ENCODE results near the gene FYB2. TPM values are rescaled to one million over a fixed set of nuclear protein-coding genes. Genes with fewer than 3 reads are reported as not detected.

FYB2 gene
- total RNA-seq, 1 experiment from 2014 or later = not detected

DNA sequence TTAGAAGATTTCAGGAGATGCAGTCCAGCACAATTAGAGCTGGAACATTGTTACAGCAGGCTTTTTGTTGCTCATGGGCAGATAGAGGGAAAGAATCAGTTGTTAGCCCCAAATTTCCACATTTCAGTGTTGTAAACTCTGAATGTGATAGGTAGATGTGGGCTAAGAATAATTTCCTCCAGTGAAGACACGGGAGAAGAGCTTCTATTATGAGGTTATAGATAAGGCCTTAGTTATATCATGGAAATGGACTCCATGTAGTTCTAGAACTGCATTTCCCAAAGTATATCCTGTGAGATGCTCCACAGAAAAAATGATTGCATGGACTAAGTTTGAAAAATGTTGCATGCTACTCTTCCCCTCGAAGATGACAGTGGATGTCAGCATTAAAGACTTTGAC, 109.2 kb downstream of the FYB2 start (continued):
- TF ChIP-seq EGR1 (IDR thresholded peaks at IDR 0.05; ENCODE audit: low read depth) (no peak), SIN3A (IDR thresholded peaks at IDR 0.05; ENCODE audit: low read depth) (no peak), CBX3 (IDR thresholded peaks at IDR 0.05; ENCODE audit: low read depth) (no peak), RAD21 (IDR thresholded peaks at IDR 0.05; ENCODE audit: low read depth) (no peak)

- ChIA-PET CTCF (interaction anchor here (0.9 to 2.8 kb wide), 5 partner anchors 21 to 133 kb away, joined by 3 to 10 read pairs (median 4); no protein-coding TSS in a partner anchor), RAD21 (ENCODE audit: low non-redundant PET in 1 of 2, low total read pairs in 2 of 2, uncharacterized antibody in 2 of 2, unreplicated experiment in 2 of 2) (no interaction called here), POLR2A (no interaction called here)
- H3K27ac ChIP-seq (ENCODE audit: low read depth, low read length) = no peak overlapping the region
- no peaks in the 10 kb centered on the region for H3K79me2 ChIP-seq (ENCODE audit: insufficient read depth, low read length)
- H3K9me3 ChIP-seq (ENCODE audit: control insufficient read depth in 1 of 2, insufficient read depth in 1 of 2, low read depth in 1 of 2, low read length in 2 of 2) = no peaks in the 10 kb centered on the region
- DNase-seq (ENCODE audit: low read depth, low spot score) = peak; percentile 45
- no TSS peak for BruUV-seq (replicated peaks)
- H3K4me3 ChIP-seq (replicated peaks in 1 of 2; ENCODE audit: low read depth in 1 of 2, low read length in 2 of 2) = no peak overlapping the region
- peak; percentile 88 for ATAC-seq
- H3K27me3 ChIP-seq (ENCODE audit: insufficient read depth, low read length) = peaks cover 33% of the 10 kb centered on the region
- no peaks in the 10 kb centered on the region for H3K36me3 ChIP-seq (ENCODE audit: control insufficient read depth in 1 of 2, insufficient read depth in 2 of 2, low read length in 2 of 2)
- no peaks in the 10 kb centered on the region for H3K9me2 ChIP-seq (ENCODE audit: insufficient read depth)
- no peak overlapping the region for H3K4me2 ChIP-seq (ENCODE audit: low read length)
- no peaks in the 10 kb centered on the region for H4K20me1 ChIP-seq (ENCODE audit: insufficient read depth)
- H3K9ac ChIP-seq (ENCODE audit: low read length) = no peak overlapping the region
- intact Hi-C loops (cut with micrococcal nuclease) = loop anchor here (2.0 to 10.0 kb wide), 3 partner anchors 122 to 1425 kb away; no protein-coding TSS in a partner anchor
- no peak for TF ChIP-seq SRF (IDR thresholded peaks at IDR 0.05; ENCODE audit: low read depth)
- TF ChIP-seq, protein P1, sequence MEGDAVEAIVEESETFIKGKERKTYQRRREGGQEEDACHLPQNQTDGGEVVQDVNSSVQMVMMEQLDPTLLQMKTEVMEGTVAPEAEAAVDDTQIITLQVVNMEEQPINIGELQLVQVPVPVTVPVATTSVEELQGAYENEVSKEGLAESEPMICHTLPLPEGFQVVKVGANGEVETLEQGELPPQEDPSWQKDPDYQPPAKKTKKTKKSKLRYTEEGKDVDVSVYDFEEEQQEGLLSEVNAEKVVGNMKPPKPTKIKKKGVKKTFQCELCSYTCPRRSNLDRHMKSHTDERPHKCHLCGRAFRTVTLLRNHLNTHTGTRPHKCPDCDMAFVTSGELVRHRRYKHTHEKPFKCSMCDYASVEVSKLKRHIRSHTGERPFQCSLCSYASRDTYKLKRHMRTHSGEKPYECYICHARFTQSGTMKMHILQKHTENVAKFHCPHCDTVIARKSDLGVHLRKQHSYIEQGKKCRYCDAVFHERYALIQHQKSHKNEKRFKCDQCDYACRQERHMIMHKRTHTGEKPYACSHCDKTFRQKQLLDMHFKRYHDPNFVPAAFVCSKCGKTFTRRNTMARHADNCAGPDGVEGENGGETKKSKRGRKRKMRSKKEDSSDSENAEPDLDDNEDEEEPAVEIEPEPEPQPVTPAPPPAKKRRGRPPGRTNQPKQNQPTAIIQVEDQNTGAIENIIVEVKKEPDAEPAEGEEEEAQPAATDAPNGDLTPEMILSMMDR (IDR thresholded peaks at IDR 0.05 in 2 of 3, conservative IDR thresholded peaks at IDR 0.05 in 1 of 3; ENCODE audit: borderline replicate concordance in 1 of 3, insufficient read depth in 1 of 3, low read depth in 2 of 3, low read length in 2 of 3) = peak; percentile 26 to 59 (median 43); a peak in 4 of 6 replicates
- peak; percentile 68 for TF ChIP-seq RAD21 (IDR thresholded peaks at IDR 0.05; ENCODE audit: low read depth)
- peaks cover 0 to 5% of the 10 kb centered on the region in 2 experiments; a peak in 2 of 4 replicates for H3K4me1 ChIP-seq (ENCODE audit: control insufficient read depth in 1 of 2, insufficient read depth in 2 of 2, low read length in 2 of 2)
- no peak overlapping the region for H2AFZ ChIP-seq (ENCODE audit: low read depth, low read length, poor library complexity, severe bottlenecking)
These were observed 109.8 kb downstream of the FYB2 start for GRCh38 chr1:56709269-56709880.
